Nephron (organoid): Measurements from ENCODE around the gene RNF146.
A peak's percentile ranks its signal among the peaks of the same experiment; 100 is the strongest.
"Not testable (repeated sequence)": the region's sequence is repeated elsewhere in the genome, so short reads cannot be mapped to it uniquely, and the experiment has no call there.

Experiments
- H3K27ac Mint-ChIP-seq, 3 experiments: 2 replicates each; pipeline ENCODE4 v1.8.0; 2020; ENCODE audit warnings: mixed read lengths in 3 of 3, mild to moderate bottlenecking in 2 of 3, moderate library complexity in 1 of 3
- H3K27me3 Mint-ChIP-seq: 2 replicates; pipeline ENCODE4 v1.8.0; 2021; ENCODE audit warnings: low read depth, mild to moderate bottlenecking, moderate library complexity, mixed read lengths
- H3K36me3 Mint-ChIP-seq: 2 replicates; pipeline ENCODE4 v1.8.0; 2020; ENCODE audit warnings: low read depth, mixed read lengths
- H3K4me1 Mint-ChIP-seq: 2 replicates; pipeline ENCODE4 v1.8.0; 2020; ENCODE audit warnings: mixed read lengths
- H3K4me3 Mint-ChIP-seq, 3 experiments: 2 replicates each; pipeline ENCODE4 v1.8.0; 2020; ENCODE audit warnings: mild to moderate bottlenecking in 3 of 3, mixed read lengths in 3 of 3, moderate library complexity in 2 of 3
- H3K9me3 Mint-ChIP-seq: 2 replicates; pipeline ENCODE4 v1.8.0; 2020; ENCODE audit warnings: mixed read lengths
- TF ChIP-seq, protein P1 (sequence below), 3 experiments: fragments of 200-600 bp; sonication (generic); IDR thresholded peaks; one replicate each; pipeline ENCODE4 v1.5.0; 2021; ENCODE audit warnings: antibody characterized with exemption in 3 of 3; ENCODE audit not compliant: unreplicated experiment in 3 of 3

RNF146 gene

DNA sequence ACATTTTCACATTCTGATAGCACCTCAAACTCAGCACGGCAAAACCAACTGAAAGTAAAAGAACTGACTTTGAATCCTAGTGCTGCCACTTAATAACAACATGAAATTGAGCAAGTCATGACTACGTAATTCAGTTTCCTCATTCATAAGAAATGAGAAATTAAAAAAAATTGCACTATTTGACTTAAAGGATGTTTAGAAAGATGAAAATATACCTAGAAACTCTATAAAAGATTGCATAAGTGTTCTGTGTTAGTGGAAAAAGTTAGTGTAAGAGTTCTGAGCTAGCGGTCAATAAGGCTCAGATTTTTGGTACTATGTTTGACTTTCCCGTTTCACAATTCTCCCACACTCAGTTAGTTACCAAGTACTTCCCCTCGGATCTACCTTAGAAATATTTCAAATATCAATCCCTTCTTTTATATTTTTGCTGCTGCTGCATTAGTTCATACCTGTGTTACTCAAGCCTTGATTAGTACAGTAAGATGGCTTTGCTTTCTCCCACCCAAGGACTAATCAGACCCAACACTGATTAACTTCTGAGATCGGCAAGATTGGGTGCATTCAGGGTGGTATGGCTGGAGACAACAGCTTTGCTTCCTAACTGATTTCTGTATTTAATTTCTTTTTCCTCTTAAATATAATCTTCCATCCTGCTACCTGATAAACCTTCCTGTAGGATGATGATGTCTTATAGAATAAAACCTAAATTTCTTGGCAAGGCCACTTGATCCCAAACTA lies 50.9 kb downstream of the RNF146 start:
- Mint-ChIP-seq H3K9me3 (no peaks in the 10 kb centered on the region), H3K27ac (no peak overlapping the region), H3K36me3 (peaks cover 45% of the 10 kb centered on the region), H3K4me3 (no peak overlapping the region), H3K27me3 (no peaks in the 10 kb centered on the region), H3K4me1 (no peaks in the 10 kb centered on the region)
- TF ChIP-seq, protein P1, sequence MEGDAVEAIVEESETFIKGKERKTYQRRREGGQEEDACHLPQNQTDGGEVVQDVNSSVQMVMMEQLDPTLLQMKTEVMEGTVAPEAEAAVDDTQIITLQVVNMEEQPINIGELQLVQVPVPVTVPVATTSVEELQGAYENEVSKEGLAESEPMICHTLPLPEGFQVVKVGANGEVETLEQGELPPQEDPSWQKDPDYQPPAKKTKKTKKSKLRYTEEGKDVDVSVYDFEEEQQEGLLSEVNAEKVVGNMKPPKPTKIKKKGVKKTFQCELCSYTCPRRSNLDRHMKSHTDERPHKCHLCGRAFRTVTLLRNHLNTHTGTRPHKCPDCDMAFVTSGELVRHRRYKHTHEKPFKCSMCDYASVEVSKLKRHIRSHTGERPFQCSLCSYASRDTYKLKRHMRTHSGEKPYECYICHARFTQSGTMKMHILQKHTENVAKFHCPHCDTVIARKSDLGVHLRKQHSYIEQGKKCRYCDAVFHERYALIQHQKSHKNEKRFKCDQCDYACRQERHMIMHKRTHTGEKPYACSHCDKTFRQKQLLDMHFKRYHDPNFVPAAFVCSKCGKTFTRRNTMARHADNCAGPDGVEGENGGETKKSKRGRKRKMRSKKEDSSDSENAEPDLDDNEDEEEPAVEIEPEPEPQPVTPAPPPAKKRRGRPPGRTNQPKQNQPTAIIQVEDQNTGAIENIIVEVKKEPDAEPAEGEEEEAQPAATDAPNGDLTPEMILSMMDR (IDR thresholded peaks at IDR 0.05; ENCODE audit: unreplicated experiment in 3 of 3): no peak

DNA sequence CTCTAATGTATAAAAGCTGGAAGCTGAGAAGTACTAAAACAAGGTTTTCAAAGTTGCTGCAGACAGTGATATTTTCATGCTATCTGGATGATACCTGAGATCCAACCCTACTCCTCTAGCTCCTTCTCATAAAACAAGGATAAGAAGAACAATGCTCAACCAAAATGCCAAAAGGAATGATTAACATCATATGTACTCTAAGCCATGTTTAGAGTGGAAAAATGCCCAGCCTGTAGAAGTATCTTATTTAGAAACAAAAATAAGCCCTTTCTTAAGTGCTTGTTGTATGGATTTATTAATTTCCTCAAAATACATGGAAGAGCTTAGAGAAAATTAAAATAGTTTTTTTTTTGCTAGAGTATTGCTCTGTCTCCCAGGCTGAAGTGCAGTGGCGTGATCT lies 53.0 kb downstream of the RNF146 start:
- Mint-ChIP-seq H3K4me1 (no peaks in the 10 kb centered on the region), H3K9me3 (no peaks in the 10 kb centered on the region), H3K27me3 (no peaks in the 10 kb centered on the region), H3K27ac (no peak overlapping the region), H3K36me3 (peaks cover 43% of the 10 kb centered on the region), H3K4me3 (no peak overlapping the region)
- TF ChIP-seq, protein P1 (IDR thresholded peaks at IDR 0.05; ENCODE audit: unreplicated experiment in 3 of 3): no peak

DNA sequence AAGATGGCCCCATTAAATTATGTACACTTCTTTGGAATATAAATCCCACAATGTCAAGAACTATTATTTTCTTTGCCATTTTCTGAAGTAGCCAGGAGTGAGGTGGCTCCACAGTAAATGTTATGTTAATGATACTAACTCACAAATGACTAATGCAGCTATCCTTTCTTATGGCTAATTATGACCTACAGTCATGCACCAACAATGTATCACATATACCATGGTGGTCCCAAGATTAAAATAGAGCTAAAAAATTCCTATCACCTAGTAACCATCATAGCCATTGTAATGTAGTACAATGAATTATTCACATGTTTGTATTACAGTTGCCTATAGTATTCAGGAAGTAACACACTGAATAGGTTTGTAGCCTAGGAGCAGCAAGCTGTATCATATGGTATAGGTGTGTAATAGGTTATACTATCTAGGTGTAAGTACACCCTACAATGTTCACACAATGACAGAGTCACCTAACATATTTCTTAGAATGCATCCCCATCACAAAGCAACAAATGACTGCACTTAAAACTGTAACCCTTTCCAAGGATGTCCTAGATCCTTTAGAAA lies 61.5 kb downstream of the RNF146 start:
- no peaks in the 10 kb centered on the region for H3K27me3 Mint-ChIP-seq
- H3K9me3 Mint-ChIP-seq: no peaks in the 10 kb centered on the region
- H3K4me1 Mint-ChIP-seq: no peaks in the 10 kb centered on the region
- TF ChIP-seq, protein P1 (IDR thresholded peaks at IDR 0.05; ENCODE audit: unreplicated experiment in 3 of 3): no peak
- H3K4me3 Mint-ChIP-seq: no peak overlapping the region
- peaks cover 48% of the 10 kb centered on the region for H3K36me3 Mint-ChIP-seq
- H3K27ac Mint-ChIP-seq: no peak overlapping the region

DNA sequence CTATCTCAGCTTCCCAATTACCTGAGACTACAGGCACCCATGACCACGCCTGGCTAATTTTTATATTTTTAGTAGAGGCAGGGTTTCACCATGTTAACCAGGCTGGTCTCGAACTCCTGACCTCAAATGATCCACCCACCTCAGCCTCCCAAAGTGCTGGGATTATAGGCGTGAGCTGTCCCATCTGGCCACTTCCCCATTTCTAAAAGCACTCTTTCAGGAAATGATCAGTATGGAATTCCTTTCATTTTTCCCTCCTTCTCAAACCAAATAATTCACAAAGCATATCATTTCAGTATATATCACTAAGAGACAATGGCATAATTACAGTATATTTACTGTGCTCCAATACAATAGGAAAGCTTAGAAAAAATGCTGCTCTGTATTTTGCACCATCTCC lies 64.6 kb downstream of the RNF146 start:
- Mint-ChIP-seq H3K27ac (peak overlapping the region in 1 of 3 experiments; percentile 32), H3K36me3 (peaks cover 38% of the 10 kb centered on the region)
- H3K4me3 Mint-ChIP-seq, H3K4me1 Mint-ChIP-seq, H3K9me3 Mint-ChIP-seq, H3K27me3 Mint-ChIP-seq: not testable (repeated sequence)

DNA sequence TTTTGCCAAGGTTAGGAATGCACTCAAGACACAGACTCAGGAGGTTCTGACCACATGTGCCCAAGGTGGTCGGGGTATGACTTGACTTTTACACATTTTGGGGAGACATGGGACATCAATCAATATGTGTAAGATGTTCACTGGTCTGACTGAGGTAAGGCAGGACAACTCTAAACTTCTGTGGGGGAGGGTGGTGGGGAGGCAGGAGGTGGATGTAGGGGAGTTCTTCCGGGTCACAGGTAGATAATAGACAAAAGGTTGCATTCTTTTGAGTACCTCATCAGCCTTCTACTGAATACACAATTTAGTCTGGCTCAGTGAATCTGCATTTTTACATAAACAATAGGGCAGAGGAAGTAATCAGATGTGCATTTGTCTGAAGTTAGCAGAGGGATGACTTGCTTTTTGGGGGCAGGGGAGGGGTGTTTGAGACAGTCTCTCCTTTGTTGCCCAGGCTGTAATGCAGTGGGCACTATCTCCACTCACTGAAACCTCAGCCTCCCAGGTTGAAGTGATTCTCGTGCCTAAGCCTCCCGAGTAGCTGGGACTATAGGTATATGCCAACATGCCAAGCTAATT lies 65.8 kb downstream of the RNF146 start:
- Mint-ChIP-seq H3K27me3 (no peaks in the 10 kb centered on the region), H3K4me1 (no peaks in the 10 kb centered on the region), H3K4me3 (no peak overlapping the region), H3K27ac (no peak overlapping the region), H3K9me3 (no peaks in the 10 kb centered on the region), H3K36me3 (peaks cover 33% of the 10 kb centered on the region)
- TF ChIP-seq, protein P1 (IDR thresholded peaks at IDR 0.05; ENCODE audit: unreplicated experiment in 3 of 3): no peak
